Tibial artery (tissue), 4 donors: ENCODE data around the gene SRD5A3.
A peak's percentile ranks its signal among the peaks of the same experiment; 100 is the strongest.
"Not testable (repeated sequence)": the region's sequence is repeated elsewhere in the genome, so short reads cannot be mapped to it uniquely, and the experiment has no call there.

Experiments used
- DNase-seq, 2 donors: peaks; one replicate each; pipeline ENCODE4 v3.0.0-alpha.2; 2019
- H3K27ac ChIP-seq, 2 donors: fragments of 200-600 bp; sonication (generic) in 1 of 2; 1 replicate in 1 of 2; 2 replicates in 1 of 2; pipeline ENCODE4 v1.5.1; 2018 to 2019; ENCODE audit warnings: mild to moderate bottlenecking in 1 of 2
- H3K27me3 ChIP-seq, 2 donors: fragments of 200-600 bp; sonication (generic) in 1 of 2; one replicate each; pipeline versions ENCODE4 v1.5.1 to v1.6.0; 2016 to 2019
- H3K36me3 ChIP-seq, 3 donors: fragments of 200-600 bp; sonication (generic) in 2 of 3; one replicate each; pipeline ENCODE4 v1.5.1; 2016 to 2019; ENCODE audit warnings: mild to moderate bottlenecking in 2 of 3
- H3K4me1 ChIP-seq, 4 donors: fragments of 200-600 bp; sonication (generic) in 2 of 4; 1 replicate in 3 of 4; 2 replicates in 1 of 4; pipeline ENCODE4 v1.5.1; 2016 to 2019
- H3K4me3 ChIP-seq, 2 donors: fragments of 200-600 bp; sonication (generic) in 1 of 2; 1 replicate in 1 of 2; 2 replicates in 1 of 2; pipeline ENCODE4 v1.5.1; 2018 to 2019; ENCODE audit warnings: mild to moderate bottlenecking in 2 of 2
- H3K9me3 ChIP-seq, 3 donors: fragments of 200-600 bp; sonication (generic) in 1 of 3; one replicate each; pipeline ENCODE4 v1.5.1; 2016 to 2019
- intact Hi-C: fragments of 100-400 bp; cut with DNase I; formaldehyde crosslinking; loops from one replicate; pipeline ENCODE4 v1.15.0; 2023; ENCODE audit warnings: low total_unique reads
- TF ChIP-seq, protein P1 (sequence below), 2 experiments: fragments of 200-600 bp in 1 of 2; fragments of 450-650 bp in 1 of 2; IDR thresholded peaks; one replicate each; pipeline ENCODE4 v1.5.1; 2017 to 2019; ENCODE audit warnings: antibody characterized with exemption in 2 of 2, mild to moderate bottlenecking in 1 of 2, moderate library complexity in 1 of 2

SRD5A3 gene

DNA sequence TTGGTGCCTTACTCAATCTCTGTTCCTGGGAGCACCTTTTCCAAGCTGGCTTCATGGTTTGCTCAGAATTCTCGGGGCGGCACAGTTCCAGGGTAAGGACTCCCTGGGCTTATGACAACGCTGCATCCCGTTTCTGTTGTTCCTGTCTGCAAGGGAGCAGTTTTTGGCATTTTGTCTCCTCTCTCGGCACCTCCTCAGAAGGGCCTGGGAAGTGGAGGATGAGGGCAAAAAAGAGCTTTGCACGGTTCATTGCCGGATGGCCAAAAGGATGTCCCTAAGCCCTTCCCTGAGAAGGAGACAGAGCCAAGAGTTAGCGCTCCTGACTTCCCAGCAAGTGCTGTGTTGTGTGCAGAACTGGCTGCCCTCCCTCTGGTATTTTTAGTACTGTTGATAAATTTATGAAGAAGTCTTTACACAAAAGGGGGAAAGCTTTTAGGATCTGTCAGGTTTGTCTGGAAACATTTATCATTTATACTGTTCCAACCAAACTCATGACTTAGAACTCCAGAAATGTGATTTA is 13.4 kb downstream of the SRD5A3 start:
- peak overlapping the region in 1 of 2 donors; percentile 16 for H3K4me3 ChIP-seq
- DNase-seq = peak; percentile 35 to 70
- intact Hi-C loops = no loop called here
- no peaks in the 10 kb centered on the region for H3K9me3 ChIP-seq
- no peaks in the 10 kb centered on the region for H3K27me3 ChIP-seq
- H3K4me1 ChIP-seq = peaks cover 0 to 32% (median 27%) of the 10 kb centered on the region in 4 donors
- TF ChIP-seq, protein P1, sequence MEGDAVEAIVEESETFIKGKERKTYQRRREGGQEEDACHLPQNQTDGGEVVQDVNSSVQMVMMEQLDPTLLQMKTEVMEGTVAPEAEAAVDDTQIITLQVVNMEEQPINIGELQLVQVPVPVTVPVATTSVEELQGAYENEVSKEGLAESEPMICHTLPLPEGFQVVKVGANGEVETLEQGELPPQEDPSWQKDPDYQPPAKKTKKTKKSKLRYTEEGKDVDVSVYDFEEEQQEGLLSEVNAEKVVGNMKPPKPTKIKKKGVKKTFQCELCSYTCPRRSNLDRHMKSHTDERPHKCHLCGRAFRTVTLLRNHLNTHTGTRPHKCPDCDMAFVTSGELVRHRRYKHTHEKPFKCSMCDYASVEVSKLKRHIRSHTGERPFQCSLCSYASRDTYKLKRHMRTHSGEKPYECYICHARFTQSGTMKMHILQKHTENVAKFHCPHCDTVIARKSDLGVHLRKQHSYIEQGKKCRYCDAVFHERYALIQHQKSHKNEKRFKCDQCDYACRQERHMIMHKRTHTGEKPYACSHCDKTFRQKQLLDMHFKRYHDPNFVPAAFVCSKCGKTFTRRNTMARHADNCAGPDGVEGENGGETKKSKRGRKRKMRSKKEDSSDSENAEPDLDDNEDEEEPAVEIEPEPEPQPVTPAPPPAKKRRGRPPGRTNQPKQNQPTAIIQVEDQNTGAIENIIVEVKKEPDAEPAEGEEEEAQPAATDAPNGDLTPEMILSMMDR (IDR thresholded peaks at IDR 0.05) = no peak
- peaks cover 5 to 6% (median 6%) of the 10 kb centered on the region in 3 donors for H3K36me3 ChIP-seq
- H3K27ac ChIP-seq = peak overlapping the region; percentile 51 to 57

GRCh38 chr4:55362938-55363337 is 16.9 kb downstream of the SRD5A3 start:
- H3K27me3 ChIP-seq, H3K4me3 ChIP-seq, DNase-seq, H3K9me3 ChIP-seq, H3K27ac ChIP-seq, intact Hi-C loops: not testable (repeated sequence)
- Histone ChIP-seq H3K36me3 (peaks cover 6 to 32% (median 9%) of the 10 kb centered on the region in 3 donors), H3K4me1 (peaks cover 0 to 18% (median 15%) of the 10 kb centered on the region in 4 donors)

DNA sequence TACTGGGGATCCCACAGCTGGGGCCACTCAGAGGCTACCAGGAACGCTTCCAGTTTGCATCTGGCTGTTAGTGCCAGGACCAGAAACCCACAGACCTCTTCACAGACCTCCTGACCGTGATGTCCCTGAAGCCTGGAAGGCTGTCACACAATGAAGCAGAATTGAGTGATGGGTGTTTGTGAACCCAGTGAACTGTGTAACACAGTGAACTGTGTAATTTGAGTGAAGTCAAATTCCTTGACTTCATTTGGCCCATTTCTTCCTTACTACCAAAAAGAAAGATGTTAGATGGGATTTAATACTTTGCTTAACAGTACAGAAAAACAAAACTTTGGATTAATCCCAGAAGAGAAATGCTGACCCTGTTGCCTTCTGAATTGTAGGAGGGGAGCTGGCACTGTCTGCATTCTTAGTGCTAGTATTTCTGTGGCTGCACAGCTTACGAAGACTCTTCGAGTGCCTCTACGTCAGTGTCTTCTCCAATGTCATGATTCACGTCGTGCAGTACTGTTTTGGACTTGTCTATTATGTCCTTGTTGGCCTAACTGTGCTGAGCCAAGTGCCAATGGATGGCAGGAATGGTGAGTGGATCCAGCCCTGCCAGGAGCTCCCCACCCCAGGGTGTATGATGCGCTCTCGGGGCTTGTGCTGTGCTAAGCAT is 17.8 kb downstream of the SRD5A3 start:
- intact Hi-C loops = no loop called here
- TF ChIP-seq, protein P1 (IDR thresholded peaks at IDR 0.05) = no peak
- Histone ChIP-seq H3K4me3 (no peak overlapping the region), H3K9me3 (no peaks in the 10 kb centered on the region), H3K27me3 (no peaks in the 10 kb centered on the region), H3K27ac (no peak overlapping the region), H3K36me3 (peaks cover 6 to 38% (median 10%) of the 10 kb centered on the region in 3 donors), H3K4me1 (peaks cover 0 to 10% (median 9%) of the 10 kb centered on the region in 4 donors)
- DNase-seq = no peak

GRCh38 chr4:55364691-55365344 is 18.8 kb downstream of the SRD5A3 start:
- no peaks in the 10 kb centered on the region for H3K4me1 ChIP-seq
- DNase-seq = no peak
- no peak overlapping the region for H3K4me3 ChIP-seq
- intact Hi-C loops = no loop called here
- TF ChIP-seq, protein P1 (IDR thresholded peaks at IDR 0.05) = no peak
- H3K27ac ChIP-seq = no peak overlapping the region
- no peaks in the 10 kb centered on the region for H3K27me3 ChIP-seq
- H3K9me3 ChIP-seq = no peaks in the 10 kb centered on the region
- peaks cover 6 to 46% (median 10%) of the 10 kb centered on the region in 3 donors for H3K36me3 ChIP-seq

- H3K4me1 ChIP-seq = no peaks in the 10 kb centered on the region
- intact Hi-C loops = no loop called here
- no peaks in the 10 kb centered on the region for H3K27me3 ChIP-seq
- H3K27ac ChIP-seq = no peak overlapping the region
- no peak overlapping the region for H3K4me3 ChIP-seq
- H3K36me3 ChIP-seq = peaks cover 6 to 49% (median 10%) of the 10 kb centered on the region in 3 donors
- TF ChIP-seq, protein P1 (IDR thresholded peaks at IDR 0.05) = no peak
- no peak for DNase-seq
- H3K9me3 ChIP-seq = no peaks in the 10 kb centered on the region
These were observed 19.3 kb downstream of the SRD5A3 start for GRCh38 chr4:55365345-55365728.

DNA sequence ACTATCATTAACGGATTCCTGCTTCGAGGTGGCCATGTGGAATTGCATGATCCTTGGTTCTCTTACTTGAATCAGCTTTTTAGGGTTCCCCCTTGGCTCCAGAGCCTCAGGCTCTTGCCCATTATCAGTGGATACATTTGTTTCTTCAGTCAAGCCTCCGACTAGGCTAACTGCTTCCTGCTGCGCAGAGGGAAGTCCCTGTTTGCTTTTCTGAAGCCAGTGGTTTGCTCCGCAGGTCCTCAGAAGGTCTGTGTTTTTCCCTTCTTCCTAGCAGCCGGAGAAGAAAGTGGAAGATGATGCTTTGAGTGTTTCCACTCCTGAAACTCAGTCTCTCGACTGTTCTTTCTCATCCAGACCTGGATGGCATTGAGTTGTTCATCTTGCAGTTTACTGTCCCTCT is 20.6 kb downstream of the SRD5A3 start:
- intact Hi-C loops = no loop called here
- no peak overlapping the region for H3K4me3 ChIP-seq
- DNase-seq = no peak
- H3K4me1 ChIP-seq = no peaks in the 10 kb centered on the region
- no peaks in the 10 kb centered on the region for H3K9me3 ChIP-seq
- peaks cover 6 to 49% (median 10%) of the 10 kb centered on the region in 3 donors for H3K36me3 ChIP-seq
- H3K27me3 ChIP-seq = no peaks in the 10 kb centered on the region
- H3K27ac ChIP-seq = no peak overlapping the region
- TF ChIP-seq, protein P1 (IDR thresholded peaks at IDR 0.05) = no peak
